Daoy (cell line): ENCODE results near the gene SEC23IP. TPM values are rescaled to one million over a fixed set of nuclear protein-coding genes. Genes with fewer than 3 reads are reported as not detected.
"Not testable (repeated sequence)": the region's sequence is repeated elsewhere in the genome, so short reads cannot be mapped to it uniquely, and the experiment has no call there.

ENCODE experiments used
- DNase-seq: peaks from one replicate; pipeline ENCODE4 v3.0.0-alpha.2; 2015; ENCODE audit warnings: low read depth
- total RNA-seq: library from RNA; depleted of rRNA; stranded (reverse); fragments of >200 nt; shearing (Covaris generic); gene quantifications from 2 replicates; pipeline ENCODE4 v1.2.3, GENCODE V29; 2014; rRNA removed

The SEC23IP gene
- 12.1 and 20.8 TPM in 2 replicates for total RNA-seq

DNA sequence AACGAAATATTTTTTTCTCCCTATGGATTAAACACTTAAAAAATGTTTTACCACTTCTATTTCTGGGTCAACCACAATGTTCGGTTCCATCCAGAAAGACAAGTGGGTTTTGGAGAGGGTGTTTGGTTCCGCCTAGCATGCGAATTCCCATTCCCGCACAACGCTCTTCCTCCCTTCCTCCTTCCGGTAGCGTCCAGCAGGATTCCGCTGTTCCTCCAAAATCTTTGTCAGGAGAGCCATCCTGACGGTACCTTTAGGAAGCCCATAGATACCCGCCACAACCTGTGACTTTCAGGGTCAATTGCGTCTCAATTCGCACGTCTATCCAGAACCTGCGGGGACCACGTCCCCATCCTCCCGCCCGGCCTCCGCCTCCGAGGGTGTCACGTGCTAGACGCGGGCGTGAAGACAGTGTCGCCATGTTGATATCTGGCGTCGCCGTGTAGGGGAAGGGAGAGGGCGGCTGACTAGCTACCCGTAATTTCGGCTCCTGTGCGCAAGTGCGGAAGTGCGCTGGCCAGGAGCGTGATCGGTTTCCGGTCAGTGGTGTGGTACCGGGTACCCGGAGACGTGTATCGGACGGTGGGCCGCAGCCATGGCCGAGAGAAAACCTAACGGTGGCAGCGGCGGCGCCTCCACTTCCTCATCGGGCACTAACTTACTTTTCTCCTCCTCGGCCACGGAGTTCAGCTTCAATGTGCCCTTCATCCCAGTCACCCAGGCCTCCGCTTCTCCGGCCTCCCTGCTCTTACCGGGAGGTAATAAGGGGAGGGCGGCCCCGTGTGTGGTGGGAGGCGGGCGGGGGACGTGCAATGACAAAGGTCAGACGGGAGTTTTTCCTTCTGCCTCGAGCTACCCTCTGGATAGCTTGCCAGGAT is at the start of gene SEC23IP:
SEC23IP (plus strand) TSS at position 543 of the 878 bp plus-strand sequence; CDS start at position 596, 53 bp downstream.
- peak; percentile 94 for DNase-seq

DNA sequence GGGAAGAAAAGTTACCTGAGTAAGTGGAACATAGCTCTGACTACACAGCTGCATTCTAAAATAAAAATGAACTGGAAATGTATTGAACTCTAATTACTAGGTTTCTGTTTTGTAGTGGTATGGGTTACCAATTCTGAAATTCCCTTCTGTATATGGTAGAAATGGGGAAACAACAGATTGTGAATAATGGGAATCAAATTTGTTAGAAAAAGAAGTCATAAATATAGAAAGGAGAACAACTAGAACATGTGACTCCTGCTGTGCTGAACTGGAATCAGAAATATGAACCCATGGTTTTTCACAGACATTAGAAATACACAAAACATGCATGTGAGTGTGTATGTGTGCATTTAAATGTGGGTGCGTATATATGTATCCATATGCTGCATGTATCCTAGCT is 46.9 kb upstream of the SEC23IP start:
- no peak for DNase-seq

DNA sequence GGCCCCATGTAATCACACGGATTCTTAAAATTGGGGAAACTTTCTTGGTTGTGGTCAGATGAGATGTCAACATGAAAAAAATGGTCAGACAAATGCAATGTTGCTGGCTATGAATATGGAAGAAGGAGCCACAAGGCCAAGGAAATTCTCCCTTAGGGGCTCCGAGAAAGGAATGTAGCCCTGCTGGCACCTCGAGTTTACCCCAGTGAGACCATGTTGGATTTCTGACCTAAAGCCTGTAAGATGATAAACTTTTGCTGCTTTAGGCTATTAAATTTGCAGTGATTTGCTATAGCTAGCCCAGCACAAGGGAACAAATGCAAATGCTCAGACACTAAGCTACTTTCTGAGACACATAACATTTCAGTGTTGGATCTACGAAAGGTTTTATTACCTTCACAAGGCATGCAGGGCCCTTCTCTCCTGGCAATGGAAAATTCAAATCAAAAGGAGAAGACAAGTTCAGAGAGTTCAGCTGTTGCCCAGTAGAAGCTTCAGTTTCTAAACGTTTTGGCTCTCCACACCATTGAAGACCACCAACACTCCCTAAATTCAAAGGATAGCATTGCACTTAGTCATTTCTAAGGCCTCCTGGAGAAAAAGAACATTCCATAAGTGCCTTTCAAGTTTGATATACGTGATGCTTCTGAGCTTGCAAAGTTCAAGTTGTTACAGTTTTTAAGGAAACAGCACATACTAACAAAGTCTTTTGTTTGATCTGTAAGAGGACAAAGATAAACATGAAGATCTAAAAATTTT is 43.3 kb upstream of the SEC23IP start:
- no peak for DNase-seq

DNA sequence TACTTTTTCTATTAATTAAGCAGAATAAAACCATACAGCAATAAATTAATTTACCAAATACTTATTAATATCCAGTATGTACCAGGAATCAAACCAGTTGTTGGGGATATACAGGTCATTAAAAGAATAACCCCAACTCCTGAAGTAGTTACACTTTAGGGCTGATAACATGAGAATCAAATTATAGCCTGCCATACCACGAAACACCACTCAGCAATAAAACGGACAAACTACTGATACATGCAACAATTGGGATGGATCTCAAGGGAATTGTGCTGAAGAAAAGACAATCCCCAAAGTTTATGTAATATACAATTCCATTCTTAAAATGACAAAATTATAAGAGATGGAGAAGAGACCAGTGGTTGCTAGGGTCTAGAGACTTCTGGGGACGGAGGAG is 42.6 kb upstream of the SEC23IP start:
- no peak for DNase-seq

DNA sequence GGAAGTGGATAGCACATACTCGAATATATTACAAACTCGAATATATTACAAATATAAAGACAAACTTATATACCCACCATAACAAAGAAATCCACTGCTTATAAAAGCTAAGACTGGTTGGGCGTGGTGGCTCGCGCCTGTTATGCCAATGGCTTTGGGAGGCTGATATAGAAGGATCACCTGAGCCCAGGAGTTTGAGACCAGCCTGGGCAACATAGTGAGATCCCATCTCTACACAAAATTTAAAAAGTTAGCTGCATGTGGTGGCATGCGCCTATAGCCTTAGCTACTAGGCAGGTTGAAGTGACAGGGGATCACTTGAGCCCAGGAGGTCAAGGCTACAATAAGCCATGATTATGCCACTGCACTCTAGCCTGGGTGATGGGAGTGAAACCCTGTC is 40.3 kb upstream of the SEC23IP start:
- no peak for DNase-seq

DNA sequence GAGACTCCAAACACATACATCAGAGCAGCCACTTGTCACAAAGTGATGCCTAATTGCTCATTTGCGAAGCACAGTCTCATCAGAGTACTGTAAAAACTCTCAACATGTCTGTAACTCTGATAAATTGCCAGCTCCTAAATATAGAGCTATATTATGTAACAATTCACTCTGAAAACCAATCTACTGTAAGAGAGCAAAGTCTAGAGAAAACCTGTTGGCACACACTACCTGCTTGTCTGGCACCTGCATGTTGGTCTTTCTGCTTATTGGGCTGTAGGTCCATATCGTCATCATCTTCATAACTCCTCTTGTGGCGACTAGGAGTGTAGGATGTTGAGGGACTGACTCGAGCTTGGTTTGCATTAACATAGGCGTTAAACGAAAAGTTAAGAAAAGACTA is 39.7 kb upstream of the SEC23IP start:
- no peak for DNase-seq

DNA sequence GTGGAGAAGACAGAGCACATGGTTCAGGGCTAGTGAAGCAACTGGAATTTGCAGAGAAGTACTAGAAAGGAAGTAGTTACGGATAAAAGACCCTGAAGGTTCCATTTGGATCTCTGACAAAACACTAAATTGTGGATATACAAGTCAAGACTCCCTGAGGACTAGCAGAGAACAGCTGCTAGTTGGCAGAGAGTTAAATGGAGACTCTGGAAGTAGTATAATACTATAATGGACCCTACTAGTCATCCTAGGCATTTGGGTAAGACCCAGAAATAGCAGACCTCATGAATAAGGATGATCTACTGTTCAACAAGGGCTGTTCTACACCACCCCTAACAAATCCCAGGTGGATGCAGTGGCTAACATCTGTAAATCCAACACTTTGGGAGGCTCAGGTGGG is 39.0 kb upstream of the SEC23IP start:
- no peak for DNase-seq

DNA sequence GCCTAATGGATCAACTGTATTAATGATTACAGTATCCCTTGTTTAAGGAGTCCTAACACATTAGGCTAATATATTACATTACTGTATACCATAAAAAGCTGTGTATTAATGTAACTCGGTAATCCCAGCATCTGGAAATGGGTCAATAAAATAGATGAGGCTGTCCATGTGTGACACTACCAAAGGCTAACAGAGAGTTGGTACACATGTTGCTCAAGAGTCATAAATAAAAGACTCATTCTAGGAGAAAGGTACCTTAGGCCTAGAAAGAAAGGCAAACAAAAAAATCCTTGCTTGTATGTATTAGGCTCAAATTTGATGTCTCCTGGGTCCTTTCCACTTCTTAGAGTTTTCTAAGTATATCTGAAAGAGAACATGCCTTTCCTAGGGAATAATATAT is 34.5 kb upstream of the SEC23IP start:
- DNase-seq = no peak

DNA sequence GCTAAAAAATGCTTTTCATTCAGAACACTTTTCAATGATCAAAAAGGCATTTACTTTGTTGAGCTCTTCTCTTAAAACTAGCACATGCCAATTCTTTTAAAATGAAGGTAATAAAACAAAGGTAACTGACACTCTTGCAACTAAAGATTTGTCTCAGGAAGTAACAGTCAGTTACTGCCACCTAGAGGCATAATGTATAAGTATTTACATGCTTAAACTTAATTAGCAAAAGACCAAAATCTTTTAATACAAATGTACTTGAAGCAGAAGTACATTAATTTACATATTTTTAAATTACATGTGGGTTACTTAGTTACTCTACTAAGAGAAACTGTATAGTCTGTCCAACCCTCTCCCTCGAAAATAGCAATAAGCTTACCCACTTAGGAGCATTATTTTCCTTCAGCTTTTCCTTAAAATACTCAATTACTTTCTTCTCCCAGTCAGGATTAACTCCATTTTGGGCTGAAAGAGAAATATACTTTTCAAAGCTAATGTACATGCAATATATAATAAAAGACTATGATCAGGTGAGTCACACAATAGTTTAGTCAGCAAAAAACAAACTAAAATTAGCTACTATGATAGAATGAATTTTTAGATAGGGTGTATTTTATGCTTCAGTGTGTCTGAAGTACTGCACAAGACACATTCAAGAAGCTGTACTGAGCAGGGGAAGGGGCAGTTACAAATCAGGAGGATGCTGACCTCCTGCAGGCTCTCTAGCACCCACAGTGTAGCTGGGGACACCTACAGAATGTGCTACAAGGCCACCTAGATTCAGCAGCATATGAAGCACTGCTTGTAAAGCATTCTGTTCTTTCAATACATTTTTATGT is 32.9 kb upstream of the SEC23IP start:
- DNase-seq = peak; percentile 13

DNA sequence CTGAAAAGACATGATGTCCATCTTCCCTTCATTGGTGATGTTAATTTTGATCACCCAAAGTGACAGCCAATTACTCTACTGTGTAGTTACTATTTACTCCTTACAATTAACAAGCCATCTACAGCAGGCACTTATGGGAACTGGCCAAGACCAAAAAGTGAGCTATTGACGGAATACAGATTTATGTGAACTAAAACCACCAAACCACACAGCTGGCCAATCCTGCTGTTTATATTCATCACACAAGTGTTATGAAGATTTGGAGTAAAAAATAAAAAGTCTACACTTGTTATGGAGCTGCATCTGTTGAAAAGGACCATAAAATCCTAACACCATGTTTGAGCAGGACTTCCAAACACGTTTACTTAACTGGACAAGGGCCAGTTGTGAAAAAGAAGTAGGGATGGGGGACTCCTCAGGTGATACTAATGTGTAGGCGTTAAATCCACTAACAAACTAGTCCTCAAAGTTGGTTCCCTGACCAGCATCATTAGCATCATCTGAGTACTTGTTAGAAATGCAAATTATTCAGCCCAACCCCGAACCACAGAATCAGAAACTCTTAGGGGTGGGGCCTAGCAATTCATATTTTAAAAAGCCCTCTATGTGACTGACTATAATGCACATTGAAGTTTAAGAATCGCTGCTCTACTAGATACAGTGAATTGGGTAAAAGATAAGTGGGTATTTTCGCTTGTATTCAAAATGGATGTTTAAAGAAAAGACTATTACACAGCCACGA is 31.5 kb upstream of the SEC23IP start:
- no peak for DNase-seq

DNA sequence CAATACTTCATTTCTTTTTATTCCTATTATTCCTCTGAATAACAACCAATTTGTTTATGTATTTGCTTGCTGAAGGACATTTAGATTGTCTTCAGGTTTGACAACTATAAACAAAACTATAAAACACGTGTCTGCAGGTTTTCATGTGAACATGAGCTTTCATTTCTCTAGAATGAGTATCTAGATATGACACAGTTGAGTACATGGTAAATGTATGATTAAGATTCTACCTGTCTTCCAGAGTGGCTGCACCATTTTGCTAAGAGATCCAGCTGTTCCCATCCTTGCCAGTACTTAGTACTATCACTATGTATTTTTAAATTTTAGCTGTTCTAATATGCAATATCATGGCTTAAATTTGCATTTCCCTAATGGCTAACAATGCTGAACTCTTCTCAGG is 30.0 kb upstream of the SEC23IP start:
- no peak for DNase-seq

DNA sequence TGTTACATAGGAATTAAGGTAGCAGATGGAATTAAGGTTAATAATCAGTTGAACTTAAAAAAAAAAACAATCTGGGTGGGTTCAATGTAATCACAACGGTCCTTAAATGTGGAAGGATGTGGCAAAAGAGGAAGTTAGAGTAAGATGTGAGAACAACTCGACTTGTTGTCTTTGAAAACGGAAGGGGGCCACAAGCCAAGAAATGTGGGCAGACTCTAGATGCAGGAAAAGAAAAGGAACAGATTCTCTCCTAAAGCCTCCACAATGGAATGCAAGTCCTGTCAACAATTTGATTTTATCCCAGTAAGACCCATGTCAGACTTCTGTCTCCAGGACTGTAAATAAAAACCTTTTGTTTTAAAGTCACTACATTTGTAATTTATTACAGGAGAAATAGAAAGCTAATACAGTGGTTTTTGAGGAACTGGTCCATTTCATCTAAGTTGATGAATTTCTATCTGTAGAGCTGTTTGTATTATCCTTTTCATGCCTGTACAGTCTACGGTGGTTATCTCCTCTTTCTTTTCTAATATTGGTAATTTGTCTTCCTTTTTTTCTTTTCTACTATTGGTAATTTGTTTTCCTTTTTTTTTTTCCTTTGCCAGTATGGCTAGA is 28.5 kb upstream of the SEC23IP start:
- DNase-seq = no peak

DNA sequence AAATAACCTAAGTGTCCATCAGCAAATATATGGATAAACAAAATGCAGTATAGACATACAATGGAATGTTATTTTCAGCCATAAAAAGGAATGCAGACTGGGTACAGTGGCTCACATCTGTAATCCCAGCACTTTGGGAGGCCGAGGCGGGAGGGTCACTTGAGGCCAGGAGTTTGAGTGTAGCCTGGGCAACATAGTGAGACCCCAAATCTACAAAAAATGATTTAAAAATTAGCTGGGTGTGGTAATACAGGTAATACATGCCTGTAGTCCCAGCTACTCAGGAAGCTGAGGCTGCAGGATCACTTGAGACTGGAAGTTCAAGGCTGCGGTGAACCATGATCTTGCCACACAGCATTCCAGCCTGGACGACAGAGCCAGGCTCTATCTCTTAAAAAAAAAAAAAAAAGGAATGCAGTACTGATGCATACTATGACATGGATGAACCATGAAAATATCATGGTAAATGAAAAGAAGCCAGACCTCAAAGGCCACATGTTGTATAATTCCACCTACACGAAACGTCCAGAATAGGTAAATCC is 26.8 kb upstream of the SEC23IP start:
- no peak for DNase-seq

DNA sequence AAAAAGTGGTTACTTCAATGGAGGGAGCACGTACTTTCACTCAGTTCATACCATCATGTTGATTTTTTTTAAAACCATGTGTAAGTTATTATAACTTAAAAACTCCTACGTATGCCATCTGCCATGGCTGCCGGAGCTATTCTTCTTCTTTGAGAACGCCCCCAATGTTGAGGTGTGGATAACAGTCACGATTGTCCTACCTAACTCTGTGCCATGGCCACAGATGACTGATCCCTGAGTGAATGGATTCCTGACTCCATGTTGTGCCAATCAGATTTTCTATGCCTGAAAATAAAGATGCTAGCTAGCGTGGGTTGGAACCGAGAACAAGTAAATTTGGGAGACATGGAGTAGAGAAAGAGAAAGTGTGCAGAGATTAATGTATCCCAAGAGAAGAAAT is 25.2 kb upstream of the SEC23IP start:
- no peak for DNase-seq

DNA sequence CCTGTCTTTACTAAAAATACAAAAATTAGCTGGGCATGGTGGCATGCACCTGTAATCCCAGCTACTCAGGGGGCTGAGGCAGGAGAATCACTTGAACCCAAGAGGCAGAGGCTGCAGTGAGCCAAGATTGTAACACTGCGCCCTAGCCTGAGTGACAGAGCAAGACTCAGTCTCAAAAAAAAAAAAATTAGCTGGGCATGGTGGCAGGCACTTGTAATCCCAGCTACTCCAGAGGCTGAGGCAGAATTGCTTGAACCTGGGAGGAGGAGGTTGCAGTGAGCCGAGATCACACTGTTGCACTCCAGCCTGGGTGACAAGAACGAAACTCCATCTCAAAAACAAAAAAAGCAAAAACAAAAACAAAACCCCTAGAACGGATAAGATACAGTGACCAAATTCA is 23.1 kb upstream of the SEC23IP start:
- DNase-seq = not testable (repeated sequence)

DNA sequence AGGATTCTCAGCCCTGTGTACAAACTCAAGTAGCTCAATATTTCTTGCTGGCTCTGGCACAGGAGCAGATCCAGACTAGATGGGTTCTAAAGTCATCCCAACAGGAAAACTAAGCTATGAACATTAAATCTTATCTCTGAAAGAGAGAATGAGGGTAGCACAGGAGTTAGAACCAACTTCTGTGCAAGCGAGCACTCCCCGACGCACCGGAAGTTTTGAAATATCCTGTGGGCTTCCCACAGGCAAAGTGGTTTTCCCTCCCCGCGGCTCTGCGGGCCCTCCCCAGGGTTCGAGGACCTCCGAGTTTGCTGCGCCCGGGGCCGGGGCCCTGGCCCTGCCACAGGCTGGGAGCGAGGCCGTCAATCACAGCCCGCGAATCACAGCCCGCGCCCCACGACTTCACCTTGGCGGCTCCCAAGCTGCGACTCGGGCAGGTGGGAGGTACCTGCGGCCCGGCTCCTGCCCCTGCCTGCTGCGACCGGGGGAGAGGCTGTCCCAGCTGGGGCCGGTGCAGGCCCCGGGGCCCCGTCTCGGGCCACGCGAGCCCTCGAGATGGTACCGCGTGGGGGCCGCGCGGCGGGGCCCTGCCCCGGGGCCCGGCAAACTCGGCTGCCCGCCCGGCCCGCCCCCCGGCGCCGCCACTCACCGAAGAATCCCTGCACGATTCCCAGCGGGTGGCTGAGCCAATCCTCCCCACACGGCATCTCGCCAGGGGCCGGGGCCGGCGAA is 20.5 kb upstream of the SEC23IP start:
- DNase-seq = peak; percentile 19

DNA sequence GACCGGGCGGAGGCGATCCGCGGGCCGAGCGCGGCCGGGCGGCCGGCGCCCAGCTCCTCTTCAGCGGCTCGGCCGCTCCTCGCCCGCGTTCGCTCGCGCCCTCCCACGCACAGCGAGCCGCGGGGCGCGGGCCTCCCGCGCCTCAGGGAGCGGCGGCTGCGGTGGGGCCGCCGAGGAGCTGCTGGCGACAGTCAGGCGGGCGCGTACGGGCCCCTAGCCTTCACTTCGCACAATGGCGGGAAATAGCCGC is 20.0 kb upstream of the SEC23IP start, which contains the start of gene MCMBP:
MCMBP (minus strand) TSS at position 234 of the 250 bp plus-strand sequence. CDS start 259 bp downstream, outside the sequence.
- DNase-seq = no peak

DNA sequence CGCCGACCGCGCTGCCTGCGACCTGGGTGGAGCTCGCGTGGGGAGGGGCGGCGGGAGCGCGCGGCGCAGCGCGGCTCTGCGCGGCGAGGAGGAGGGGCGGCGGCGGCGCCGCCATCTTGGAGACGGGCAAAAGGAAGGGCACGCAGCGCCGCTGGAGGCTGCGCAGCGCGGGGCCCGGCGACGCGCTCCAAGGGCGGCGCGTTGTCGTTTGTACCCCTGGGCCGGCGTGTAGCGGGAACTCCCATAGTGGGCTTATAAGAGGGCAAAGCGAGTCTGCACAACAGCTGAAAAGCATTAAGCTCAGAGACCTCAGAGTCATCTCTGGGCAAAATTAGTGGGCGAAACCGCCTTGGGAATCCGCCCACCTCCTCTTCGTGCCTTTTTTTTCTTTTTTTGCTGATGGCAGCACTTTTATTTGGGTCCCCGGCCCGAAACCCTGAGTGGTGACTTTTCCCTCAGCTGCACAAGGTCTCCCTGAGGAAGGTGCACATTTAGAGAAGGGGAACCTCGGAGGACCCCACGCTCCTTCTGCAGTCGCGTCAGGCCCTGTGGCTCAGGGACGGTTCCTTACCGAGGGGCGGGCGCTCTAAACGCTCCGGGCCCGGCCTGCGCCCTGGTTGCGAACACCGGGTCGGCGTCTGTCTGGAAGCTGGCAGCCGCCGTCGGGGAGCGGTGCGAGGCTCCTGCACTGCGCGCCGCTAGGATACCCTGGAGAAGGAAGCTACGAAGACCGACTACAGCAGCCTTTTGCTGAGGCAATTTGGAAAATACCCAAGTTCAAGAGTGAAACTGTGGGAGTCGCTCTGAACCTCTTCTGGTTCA is 19.5 kb upstream of the SEC23IP start:
- peak; percentile 88 for DNase-seq

DNA sequence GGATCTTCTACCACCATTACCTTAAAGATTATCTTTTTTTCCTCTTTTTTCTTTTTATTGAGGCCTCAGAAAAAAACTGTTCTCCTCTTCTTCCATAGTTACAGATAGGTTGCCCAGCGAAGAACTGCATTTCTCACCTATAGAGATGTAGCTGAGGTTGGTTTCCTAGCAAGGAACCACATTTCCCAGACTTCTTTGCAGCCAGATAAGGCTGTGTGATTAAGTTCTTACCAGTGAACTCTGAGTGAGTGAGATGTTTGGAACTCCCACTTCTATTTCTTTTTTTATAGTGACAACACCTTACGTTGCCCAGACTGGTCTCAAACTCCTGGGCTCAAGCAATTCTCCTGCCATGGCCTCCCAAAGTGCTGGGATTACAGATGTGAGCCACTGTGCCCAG is 14.0 kb upstream of the SEC23IP start:
- DNase-seq = no peak
